ENCODE measurements around the gene IFNE. TPM values are rescaled to one million over a fixed set of nuclear protein-coding genes. Genes with fewer than 3 reads are reported as not detected.
"Not testable (repeated sequence)": the region's sequence is repeated elsewhere in the genome, so short reads cannot be mapped to it uniquely, and the experiment has no call there.

Gene IFNE
- total RNA-seq, 2 experiments from 2014 or later = not detected

- ATAC-seq (peak; percentile 80), DNase-seq (peak; percentile 37)
- H3K27ac Mint-ChIP-seq = peak overlapping the region; percentile 54
- H3K27me3 Mint-ChIP-seq (ENCODE audit: low read depth) = peaks cover 7% of the 10 kb centered on the region
- POLR2A ChIA-PET = no interaction called here
- H3K4me3 Mint-ChIP-seq = peak overlapping the region; percentile 35
- peaks cover 3% of the 10 kb centered on the region for H3K36me3 Mint-ChIP-seq (ENCODE audit: low read depth)
- H3K4me1 Mint-ChIP-seq (ENCODE audit: low read depth) = peaks cover 18% of the 10 kb centered on the region
- CTCF ChIA-PET = interaction anchor here (0.7 to 5.5 kb wide), 8 partner anchors 10 to 261 kb away, joined by 3 to 31 read pairs (median 3); no protein-coding TSS in a partner anchor
- H3K9me3 Mint-ChIP-seq (ENCODE audit: insufficient read depth) = no peaks in the 10 kb centered on the region
These were observed 38.1 kb downstream of the IFNE start for GRCh38 chr9:21443849-21444625.

GRCh38 chr9:21440139-21440538 lies 42.0 kb downstream of the IFNE start, which contains the start of gene IFNA1:
Gene IFNA1 (plus strand): TSS chr9:21440439. CDS start chr9:21440508, 69 bp downstream.
- Mint-ChIP-seq H3K9me3 (ENCODE audit: insufficient read depth) (no peaks in the 10 kb centered on the region), H3K27ac (no peak within 1 kb of the TSS), H3K4me3 (no peak within 1 kb of the TSS), H3K4me1 (ENCODE audit: low read depth) (peaks cover 18% of the 10 kb centered on the region), H3K36me3 (ENCODE audit: low read depth) (peaks cover 3% of the 10 kb centered on the region), H3K27me3 (ENCODE audit: low read depth) (peaks cover 15% of the 10 kb centered on the region)
- ChIA-PET CTCF (no interaction called here), POLR2A (no interaction called here)
- no peak for DNase-seq
- ATAC-seq = no peak

GRCh38 chr9:21435015-21435383 lies 47.1 kb downstream of the IFNE start:
- H3K4me1 Mint-ChIP-seq (ENCODE audit: low read depth); H3K27ac Mint-ChIP-seq; H3K36me3 Mint-ChIP-seq (ENCODE audit: low read depth); DNase-seq; ATAC-seq; H3K9me3 Mint-ChIP-seq (ENCODE audit: insufficient read depth); H3K4me3 Mint-ChIP-seq; POLR2A ChIA-PET: not testable (repeated sequence)
- peaks cover 32% of the 10 kb centered on the region for H3K27me3 Mint-ChIP-seq (ENCODE audit: low read depth)
- CTCF ChIA-PET = interaction anchor here (0.7 to 2.7 kb wide), 41 partner anchors 9 to 360 kb away, joined by 3 to 31 read pairs (median 5); partner anchors contain the start of genes IFNA8 and IFNE

- ATAC-seq (peak; percentile 51), DNase-seq (peak; percentile 73)
- CTCF ChIA-PET = interaction anchor here (0.7 to 2.7 kb wide), 43 partner anchors 9 to 360 kb away, joined by 3 to 31 read pairs (median 5); partner anchors contain the start of genes IFNA8 and IFNE
- no peak overlapping the region for H3K4me3 Mint-ChIP-seq
- H3K9me3 Mint-ChIP-seq (ENCODE audit: insufficient read depth) = no peaks in the 10 kb centered on the region
- H3K36me3 Mint-ChIP-seq (ENCODE audit: low read depth) = no peaks in the 10 kb centered on the region
- H3K27me3 Mint-ChIP-seq (ENCODE audit: low read depth) = peaks cover 37% of the 10 kb centered on the region
- POLR2A ChIA-PET = no interaction called here
- no peaks in the 10 kb centered on the region for H3K4me1 Mint-ChIP-seq (ENCODE audit: low read depth)
- no peak overlapping the region for H3K27ac Mint-ChIP-seq
These were observed 47.7 kb downstream of the IFNE start for GRCh38 chr9:21434202-21435014.

GRCh38 chr9:21432672-21433425 lies 49.3 kb downstream of the IFNE start:
- Mint-ChIP-seq H3K4me1 (ENCODE audit: low read depth) (no peaks in the 10 kb centered on the region), H3K9me3 (ENCODE audit: insufficient read depth) (no peaks in the 10 kb centered on the region), H3K27me3 (ENCODE audit: low read depth) (peaks cover 47% of the 10 kb centered on the region), H3K4me3 (no peak overlapping the region), H3K27ac (no peak overlapping the region), H3K36me3 (ENCODE audit: low read depth) (no peaks in the 10 kb centered on the region)
- CTCF ChIA-PET = interaction anchor here (0.9 to 2.8 kb wide), 8 partner anchors 12 to 358 kb away, joined by 3 to 31 read pairs (median 7); no protein-coding TSS in a partner anchor
- no peak for ATAC-seq
- DNase-seq = no peak
- POLR2A ChIA-PET = no interaction called here

Small RNA genes within 50 kb of the gene (microRNA-seq; reads per million reads assigned to microRNA genes)
- gene MIR31 = 591 reads per million, percentile 78 among the genes with 10 or more reads in this experiment

Other genes starting within 250 kb of the IFNE start
- gene IFNA14, start 242.3 kb downstream of the IFNE start, total RNA-seq = not detected
- not detected for gene IFNA5, start 177.0 kb downstream of the IFNE start, total RNA-seq
- gene KLHL9, start 146.9 kb downstream of the IFNE start, total RNA-seq = 10 to 100 TPM; 17.9 to 18.8 TPM
- gene IFNA6, start 131.4 kb downstream of the IFNE start, total RNA-seq = not detected
- not detected for gene IFNA13, start 114.3 kb downstream of the IFNE start, total RNA-seq
- not detected for gene IFNA2, start 96.9 kb downstream of the IFNE start, total RNA-seq
- not detected for gene IFNA8, start 73.2 kb downstream of the IFNE start, total RNA-seq
- gene IFNA1, start 41.9 kb downstream of the IFNE start, total RNA-seq = not detected